Liver (tissue), 3 donors: Measurements from ENCODE around the gene MON2.
"Not testable (repeated sequence)": the region's sequence is repeated elsewhere in the genome, so short reads cannot be mapped to it uniquely, and the experiment has no call there.

Experiments used
- CTCF ChIP-seq: fragments of 150-350 bp; IDR thresholded peaks from 2 replicates; pipeline ENCODE4 v1.5.1; 2017; ENCODE audit warnings: improper control_type of control experiment, low read depth, low read length; ENCODE audit not compliant: missing input control
- JUND ChIP-seq, 2 donors: IDR thresholded peaks; 2 replicates each; pipeline ENCODE4 v1.6.1; 2016; ENCODE audit warnings: antibody characterized with exemption in 2 of 2
- YY1 ChIP-seq: IDR thresholded peaks from 2 replicates; pipeline ENCODE4 v1.6.1; 2016; ENCODE audit warnings: antibody characterized with exemption, mild to moderate bottlenecking
- donor health status: healthy.
- donor health status: healthy.

- TF ChIP-seq YY1; CTCF; JUND (IDR thresholded peaks at IDR 0.05): not testable (repeated sequence)
Observed at GRCh38 chr12:62514080-62514479, 47.5 kb downstream of the MON2 start.
